Adipocyte (in vitro differentiated cells): Measurements from ENCODE around the gene NANOS2.

Experiments used
- DNase-seq: peaks from one replicate; pipeline ENCODE4 v3.0.0-alpha.2; 2015; ENCODE audit warnings: low read depth
- H3K27me3 ChIP-seq: replicated peaks from 2 replicates; pipeline ENCODE4 v1.7.0; 2013; ENCODE audit warnings: mild to moderate bottlenecking, low read length, moderate library complexity; ENCODE audit not compliant: control insufficient read depth, insufficient read depth
- H3K36me3 ChIP-seq: 2 replicates; pipeline ENCODE4 v1.7.0; 2013; ENCODE audit warnings: low read length, mild to moderate bottlenecking, moderate library complexity; ENCODE audit not compliant: control insufficient read depth, insufficient read depth, severe bottlenecking
- H3K4me1 ChIP-seq: 2 replicates; pipeline ENCODE4 v1.7.0; 2013; ENCODE audit warnings: mild to moderate bottlenecking, low read length, moderate library complexity; ENCODE audit not compliant: control insufficient read depth, insufficient read depth
- H3K4me3 ChIP-seq: 2 replicates; pipeline ENCODE4 v1.7.0; 2013; ENCODE audit warnings: mild to moderate bottlenecking, low read length, moderate library complexity
- H3K9ac ChIP-seq: 2 replicates; pipeline ENCODE4 v1.7.0; 2013; ENCODE audit warnings: mild to moderate bottlenecking, low read length, moderate library complexity
- H3K9me3 ChIP-seq: 2 replicates; pipeline ENCODE4 v1.7.0; 2013; ENCODE audit warnings: mild to moderate bottlenecking, low read length, moderate library complexity; ENCODE audit not compliant: control insufficient read depth

The NANOS2 gene

GRCh38 chr19:45913874-45914830 lies at the start of gene NANOS2:
NANOS2 (minus strand) TSS chr19:45914778; CDS start chr19:45914693, 85 bp downstream.
- peaks cover 32% of the 10 kb centered on the region for H3K27me3 ChIP-seq
- no peak within 1 kb of the TSS for H3K4me3 ChIP-seq
- no peaks in the 10 kb centered on the region for H3K36me3 ChIP-seq
- H3K9ac ChIP-seq, result no peak within 1 kb of the TSS
- no peak for DNase-seq
- H3K9me3 ChIP-seq, result no peaks in the 10 kb centered on the region
- peaks cover 6% of the 10 kb centered on the region for H3K4me1 ChIP-seq

- H3K27me3 ChIP-seq, result peaks cover 46% of the 10 kb centered on the region
- no peak overlapping the region for H3K9ac ChIP-seq
- H3K9me3 ChIP-seq, result no peaks in the 10 kb centered on the region
- DNase-seq, result no peak
- no peaks in the 10 kb centered on the region for H3K36me3 ChIP-seq
- H3K4me1 ChIP-seq, result no peaks in the 10 kb centered on the region
- H3K4me3 ChIP-seq, result no peak overlapping the region
Observed at GRCh38 chr19:45962021-45962420, 47.4 kb upstream of the NANOS2 start.

GRCh38 chr19:45960595-45961235 lies 46.1 kb upstream of the NANOS2 start:
- H3K9ac ChIP-seq, result no peak overlapping the region
- no peak for DNase-seq
- no peaks in the 10 kb centered on the region for H3K9me3 ChIP-seq
- H3K27me3 ChIP-seq, result peaks cover 40% of the 10 kb centered on the region
- no peaks in the 10 kb centered on the region for H3K36me3 ChIP-seq
- no peak overlapping the region for H3K4me3 ChIP-seq
- H3K4me1 ChIP-seq, result no peaks in the 10 kb centered on the region

GRCh38 chr19:45959517-45960025 lies 45.0 kb upstream of the NANOS2 start:
- no peak for DNase-seq
- no peaks in the 10 kb centered on the region for H3K4me1 ChIP-seq
- H3K9ac ChIP-seq, result no peak overlapping the region
- H3K36me3 ChIP-seq, result no peaks in the 10 kb centered on the region
- no peaks in the 10 kb centered on the region for H3K9me3 ChIP-seq
- H3K4me3 ChIP-seq, result no peak overlapping the region
- H3K27me3 ChIP-seq, result peaks cover 38% of the 10 kb centered on the region

- Histone ChIP-seq H3K4me3 (no peak overlapping the region), H3K4me1 (no peaks in the 10 kb centered on the region), H3K27me3 (peaks cover 41% of the 10 kb centered on the region), H3K9ac (no peak overlapping the region), H3K36me3 (no peaks in the 10 kb centered on the region), H3K9me3 (no peaks in the 10 kb centered on the region)
- no peak for DNase-seq
Observed at GRCh38 chr19:45958769-45959516, 44.4 kb upstream of the NANOS2 start.

- Histone ChIP-seq H3K4me3 (no peak overlapping the region), H3K9ac (no peak overlapping the region), H3K36me3 (no peaks in the 10 kb centered on the region), H3K9me3 (no peaks in the 10 kb centered on the region), H3K4me1 (no peaks in the 10 kb centered on the region), H3K27me3 (peaks cover 41% of the 10 kb centered on the region)
- no peak for DNase-seq
Observed at GRCh38 chr19:45958320-45958719, 43.7 kb upstream of the NANOS2 start.

GRCh38 chr19:45955905-45956608 lies 41.5 kb upstream of the NANOS2 start:
- Histone ChIP-seq H3K36me3 (no peaks in the 10 kb centered on the region), H3K4me3 (no peak overlapping the region), H3K9ac (no peak overlapping the region), H3K4me1 (peaks cover 7% of the 10 kb centered on the region), H3K27me3 (peaks cover 33% of the 10 kb centered on the region), H3K9me3 (no peaks in the 10 kb centered on the region)
- no peak for DNase-seq

- DNase-seq, result no peak
- H3K27me3 ChIP-seq, result peaks cover 26% of the 10 kb centered on the region
- H3K4me1 ChIP-seq, result peaks cover 7% of the 10 kb centered on the region
- H3K9me3 ChIP-seq, result no peaks in the 10 kb centered on the region
- no peak overlapping the region for H3K4me3 ChIP-seq
- no peaks in the 10 kb centered on the region for H3K36me3 ChIP-seq
- no peak overlapping the region for H3K9ac ChIP-seq
Observed at GRCh38 chr19:45954156-45954555, 39.6 kb upstream of the NANOS2 start.

GRCh38 chr19:45953676-45954075 lies 39.1 kb upstream of the NANOS2 start:
- Histone ChIP-seq H3K36me3 (no peaks in the 10 kb centered on the region), H3K4me3 (no peak overlapping the region), H3K9me3 (no peaks in the 10 kb centered on the region), H3K27me3 (peaks cover 21% of the 10 kb centered on the region), H3K4me1 (peaks cover 7% of the 10 kb centered on the region), H3K9ac (no peak overlapping the region)
- DNase-seq, result no peak

- Histone ChIP-seq H3K4me3 (peak overlapping the region; percentile 76), H3K4me1 (peaks cover 7% of the 10 kb centered on the region), H3K36me3 (no peaks in the 10 kb centered on the region), H3K9ac (no peak overlapping the region), H3K27me3 (peaks cover 14% of the 10 kb centered on the region), H3K9me3 (no peaks in the 10 kb centered on the region)
- DNase-seq, result peak; percentile 67
Observed at GRCh38 chr19:45952686-45953505, 38.3 kb upstream of the NANOS2 start.
